Ishikawa (cell line): Measurements from ENCODE around the gene SLC43A1.

Experiments
- CEBPB ChIP-seq: IDR thresholded peaks from 2 replicates; pipeline ENCODE4 v1.6.1; 2012
- EP300 ChIP-seq: IDR thresholded peaks from 2 replicates; pipeline ENCODE4 v1.6.1; 2012; ENCODE audit warnings: borderline replicate concordance
- FOXM1 ChIP-seq: IDR thresholded peaks from 2 replicates; pipeline ENCODE4 v1.6.1; 2012; ENCODE audit warnings: low read depth, borderline replicate concordance
- MAX ChIP-seq: IDR thresholded peaks from 2 replicates; pipeline ENCODE4 v1.6.1; 2012
- NFIC ChIP-seq: IDR thresholded peaks from 2 replicates; pipeline ENCODE4 v1.6.1; 2012
- RAD21 ChIP-seq: IDR thresholded peaks from 2 replicates; pipeline ENCODE4 v1.6.1; 2012; ENCODE audit warnings: low read depth
- TAF1 ChIP-seq: IDR thresholded peaks from 2 replicates; pipeline ENCODE4 v1.6.1; 2012; ENCODE audit warnings: low read depth, mild to moderate bottlenecking
- TEAD4 ChIP-seq: IDR thresholded peaks from 2 replicates; pipeline ENCODE4 v1.6.1; 2012
- USF1 ChIP-seq: IDR thresholded peaks from 2 replicates; pipeline ENCODE4 v1.6.1; 2012
- YY1 ChIP-seq: IDR thresholded peaks from 2 replicates; pipeline ENCODE4 v1.6.1; 2012; ENCODE audit warnings: low read depth
- TF ChIP-seq, protein P1 (sequence below): IDR thresholded peaks from 2 replicates; pipeline ENCODE4 v1.6.1; 2012; ENCODE audit warnings: low read depth, mild to moderate bottlenecking

DNA sequence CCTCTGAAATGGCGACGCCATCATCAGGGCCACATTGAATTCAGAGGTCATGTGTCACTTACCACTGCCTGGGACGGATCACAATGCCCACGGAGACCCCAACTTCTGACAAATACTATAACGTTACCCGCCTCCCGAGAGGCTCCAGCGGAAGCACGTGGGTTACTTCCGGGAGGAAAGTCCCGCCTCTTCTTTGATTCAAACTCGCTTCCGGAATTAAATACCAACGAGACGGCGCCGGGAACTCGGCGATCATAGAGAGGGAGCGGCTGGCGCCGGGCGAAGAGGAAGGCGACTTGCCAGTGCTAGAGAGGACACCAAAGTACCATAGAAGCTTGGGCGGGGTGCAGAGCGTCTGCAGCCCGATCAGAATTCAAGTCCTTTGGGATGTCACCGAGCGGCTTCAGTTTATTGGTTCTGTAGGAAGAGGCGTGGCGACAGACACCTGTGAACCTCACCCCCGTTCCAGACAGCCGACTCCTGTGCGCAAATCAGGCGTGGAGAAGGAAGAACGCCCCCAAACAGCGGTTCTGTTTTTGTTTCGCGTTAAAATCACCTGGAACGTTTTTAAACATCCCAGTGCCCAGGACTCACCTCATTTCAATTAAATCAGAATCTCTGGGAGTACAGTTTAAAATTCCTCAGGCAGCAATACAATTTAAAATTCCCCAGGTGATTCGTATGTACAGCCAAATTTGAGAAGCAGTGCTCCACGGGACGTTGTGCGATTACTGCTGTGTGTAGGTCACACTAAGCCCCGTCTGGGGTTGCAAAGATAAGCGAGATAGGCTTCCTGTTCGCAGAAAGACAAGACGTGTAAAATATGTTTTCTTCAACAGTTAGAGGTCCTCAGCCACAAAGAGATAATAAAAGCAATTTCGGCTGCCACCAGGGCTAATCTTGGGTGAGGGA, 15.3 kb upstream of the SLC43A1 start, which contains the start of gene TIMM10:
- TF ChIP-seq MAX (peak; percentile 94), TEAD4 (no peak; the same call in 1 of the 2 replicates), TAF1 (peak; percentile 73), CEBPB (no peak), YY1 (no peak), RAD21 (no peak), USF1 (peak; percentile 85), EP300 (0 out of 2 replicates have a peak, but pooled peaks have one; percentile 15), FOXM1 (peak; percentile 82), NFIC (peak; percentile 12; the same call in 1 of the 2 replicates)
- TF ChIP-seq, protein P1, sequence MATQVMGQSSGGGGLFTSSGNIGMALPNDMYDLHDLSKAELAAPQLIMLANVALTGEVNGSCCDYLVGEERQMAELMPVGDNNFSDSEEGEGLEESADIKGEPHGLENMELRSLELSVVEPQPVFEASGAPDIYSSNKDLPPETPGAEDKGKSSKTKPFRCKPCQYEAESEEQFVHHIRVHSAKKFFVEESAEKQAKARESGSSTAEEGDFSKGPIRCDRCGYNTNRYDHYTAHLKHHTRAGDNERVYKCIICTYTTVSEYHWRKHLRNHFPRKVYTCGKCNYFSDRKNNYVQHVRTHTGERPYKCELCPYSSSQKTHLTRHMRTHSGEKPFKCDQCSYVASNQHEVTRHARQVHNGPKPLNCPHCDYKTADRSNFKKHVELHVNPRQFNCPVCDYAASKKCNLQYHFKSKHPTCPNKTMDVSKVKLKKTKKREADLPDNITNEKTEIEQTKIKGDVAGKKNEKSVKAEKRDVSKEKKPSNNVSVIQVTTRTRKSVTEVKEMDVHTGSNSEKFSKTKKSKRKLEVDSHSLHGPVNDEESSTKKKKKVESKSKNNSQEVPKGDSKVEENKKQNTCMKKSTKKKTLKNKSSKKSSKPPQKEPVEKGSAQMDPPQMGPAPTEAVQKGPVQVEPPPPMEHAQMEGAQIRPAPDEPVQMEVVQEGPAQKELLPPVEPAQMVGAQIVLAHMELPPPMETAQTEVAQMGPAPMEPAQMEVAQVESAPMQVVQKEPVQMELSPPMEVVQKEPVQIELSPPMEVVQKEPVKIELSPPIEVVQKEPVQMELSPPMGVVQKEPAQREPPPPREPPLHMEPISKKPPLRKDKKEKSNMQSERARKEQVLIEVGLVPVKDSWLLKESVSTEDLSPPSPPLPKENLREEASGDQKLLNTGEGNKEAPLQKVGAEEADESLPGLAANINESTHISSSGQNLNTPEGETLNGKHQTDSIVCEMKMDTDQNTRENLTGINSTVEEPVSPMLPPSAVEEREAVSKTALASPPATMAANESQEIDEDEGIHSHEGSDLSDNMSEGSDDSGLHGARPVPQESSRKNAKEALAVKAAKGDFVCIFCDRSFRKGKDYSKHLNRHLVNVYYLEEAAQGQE, result no peak
